H1 (cell line): ENCODE results near the gene TMEM89. TPM values are rescaled to one million over a fixed set of nuclear protein-coding genes. Genes with fewer than 3 reads are reported as not detected.

ENCODE experiments used
- CTCF ChIA-PET: fragments of 300-600 bp; sonication (Branson Sonifier 250); formaldehyde crosslinking; loops from one replicate; lab custom pipeline; 2021; ENCODE audit not compliant: partially characterized antibody; lab: Charles Lee
- POLR2A ChIA-PET: fragments of 300-600 bp; sonication (Branson Sonifier 250); formaldehyde crosslinking; loops from one replicate; lab custom pipeline; 2021; ENCODE audit warnings: inconsistent platforms; ENCODE audit not compliant: partially characterized antibody; lab: Charles Lee
- DNase-seq, 2 experiments: peaks; one replicate each; pipeline versions ENCODE4 v3.0.0 to v3.0.0-alpha.2; 2010 to 2022; ENCODE audit warnings: low spot score in 2 of 2, low read depth in 1 of 2, mixed read lengths in 1 of 2
- FAIRE-seq: peaks from 2 replicates; lab custom pipeline; 2011; peaks lifted over from hg19 to GRCh38; lab: Jason Lieb, UNC
- H2AFZ ChIP-seq: 2 replicates; pipeline ENCODE4 v1.8.1; 2012; ENCODE audit warnings: low read length, inconsistent platforms
- H2AK5ac ChIP-seq: 2 replicates; pipeline ENCODE4 v1.6.1; 2013; ENCODE audit warnings: low read depth, low read length
- H2BK120ac ChIP-seq: replicated peaks from 2 replicates; pipeline ENCODE3; 2013; ENCODE audit warnings: low read depth, low read length, inconsistent platforms
- H2BK12ac ChIP-seq: 2 replicates; pipeline ENCODE4 v1.6.1; 2013; ENCODE audit warnings: low read depth, low read length
- H2BK15ac ChIP-seq: 2 replicates; pipeline ENCODE4 v1.6.1; 2013; ENCODE audit warnings: low read length
- H2BK20ac ChIP-seq: 2 replicates; pipeline ENCODE4 v1.6.1; 2013; ENCODE audit warnings: low read length
- H2BK5ac ChIP-seq: 2 replicates; pipeline ENCODE4 v1.6.1; 2013; ENCODE audit warnings: low read depth, low read length
- H3K14ac ChIP-seq: 2 replicates; pipeline ENCODE4 v1.6.1; 2013; ENCODE audit warnings: inconsistent platforms; ENCODE audit not compliant: insufficient read length
- H3K18ac ChIP-seq: 2 replicates; pipeline ENCODE4 v1.6.1; 2013; ENCODE audit warnings: low read length; ENCODE audit errors: extremely low read depth
- H3K23ac ChIP-seq: 2 replicates; pipeline ENCODE4 v1.6.1; 2013; ENCODE audit warnings: inconsistent platforms; ENCODE audit not compliant: insufficient read length
- H3K23me2 ChIP-seq: 2 replicates; pipeline ENCODE4 v1.6.1; 2013; ENCODE audit warnings: low read depth, low read length
- H3K27ac ChIP-seq: 2 replicates; pipeline ENCODE4 v1.6.1; 2011; ENCODE audit warnings: low read depth, low read length, inconsistent platforms
- H3K27me3 ChIP-seq, 4 experiments: replicated peaks in 1 of 4; 1 replicate in 1 of 4; 2 replicates in 3 of 4; pipeline versions ENCODE4 v1.6.1 to v1.8.1; 2011 to 2013; ENCODE audit warnings: low read length in 3 of 4, mild to moderate bottlenecking in 3 of 4, inconsistent platforms in 2 of 4, mixed read lengths in 2 of 4, moderate library complexity in 1 of 4; ENCODE audit not compliant: control insufficient read depth in 3 of 4, insufficient read depth in 3 of 4; ENCODE audit errors: extremely low read depth in 1 of 4
- H3K36me3 ChIP-seq, 4 experiments: 2 replicates each; pipeline versions ENCODE4 v1.6.1 to v1.8.1; 2011 to 2013; ENCODE audit warnings: mild to moderate bottlenecking in 4 of 4, low read length in 3 of 4, moderate library complexity in 2 of 4, control low read depth in 1 of 4, inconsistent platforms in 1 of 4; ENCODE audit not compliant: insufficient read depth in 4 of 4, control insufficient read depth in 2 of 4
- H3K4ac ChIP-seq: replicated peaks from 2 replicates; pipeline ENCODE3; 2013; ENCODE audit warnings: low read length, low read depth, mixed read lengths, inconsistent platforms; ENCODE audit not compliant: insufficient read length
- H3K4me1 ChIP-seq, 4 experiments: replicated peaks in 1 of 4; 1 replicate in 1 of 4; 2 replicates in 3 of 4; pipeline versions ENCODE4 v1.6.1 to v1.8.1; 2011 to 2013; ENCODE audit warnings: low read length in 3 of 4, inconsistent platforms in 2 of 4, mixed read lengths in 1 of 4; ENCODE audit not compliant: insufficient read depth in 4 of 4, control insufficient read depth in 3 of 4
- H3K4me2 ChIP-seq, 2 experiments: 2 replicates each; pipeline versions ENCODE4 v1.6.1 to v1.8.1; 2011 to 2013; ENCODE audit warnings: low read depth in 2 of 2, low read length in 2 of 2, control low read depth in 1 of 2, inconsistent platforms in 1 of 2, mild to moderate bottlenecking in 1 of 2; ENCODE audit not compliant: insufficient read depth in 1 of 2
- H3K4me3 ChIP-seq, 4 experiments: fragments of 200-600, 300-600 bp in 1 of 4; sonication (generic), shearing (Covaris generic), sonication (Bioruptor Twin) in 1 of 4; 2 replicates each; pipeline versions ENCODE4 v1.5.1 to v1.8.1; 2011 to 2016; ENCODE audit warnings: low read length in 4 of 4, low read depth in 3 of 4, control low read depth in 2 of 4, inconsistent platforms in 2 of 4, mild to moderate bottlenecking in 2 of 4, mixed read lengths in 1 of 4, moderate library complexity in 1 of 4; ENCODE audit not compliant: insufficient read depth in 2 of 4; ENCODE audit errors: extremely low read depth in 1 of 4
- H3K56ac ChIP-seq: replicated peaks from 2 replicates; pipeline ENCODE3; 2013; ENCODE audit warnings: low read depth, mild to moderate bottlenecking, mixed read lengths, low read length, inconsistent platforms; ENCODE audit not compliant: insufficient read length
- H3K79me1 ChIP-seq: 2 replicates; pipeline ENCODE4 v1.6.1; 2013; ENCODE audit warnings: low read depth, low read length, control low read depth
- H3K79me2 ChIP-seq, 2 experiments: 2 replicates each; pipeline versions ENCODE4 v1.6.1 to v1.8.1; 2012 to 2013; ENCODE audit warnings: low read length in 2 of 2, mild to moderate bottlenecking in 2 of 2, inconsistent platforms in 1 of 2; ENCODE audit not compliant: insufficient read depth in 2 of 2, control insufficient read depth in 1 of 2
- H3K9ac ChIP-seq, 4 experiments: replicated peaks in 1 of 4; 1 replicate in 1 of 4; 2 replicates in 3 of 4; pipeline versions ENCODE4 v1.6.1 to v1.8.1; 2011 to 2013; ENCODE audit warnings: low read depth in 3 of 4, low read length in 3 of 4, control low read depth in 2 of 4, mild to moderate bottlenecking in 2 of 4, moderate library complexity in 2 of 4, inconsistent platforms in 1 of 4; ENCODE audit errors: extremely low read depth in 1 of 4
- H3K9me3 ChIP-seq, 2 experiments: 2 replicates each; pipeline versions ENCODE4 v1.6.1 to v1.8.1; 2012 to 2013; ENCODE audit warnings: mild to moderate bottlenecking in 2 of 2, moderate library complexity in 2 of 2, control low read depth in 1 of 2, inconsistent platforms in 1 of 2, low read depth in 1 of 2, low read length in 1 of 2, mixed read lengths in 1 of 2; ENCODE audit not compliant: insufficient read depth in 2 of 2
- H4K20me1 ChIP-seq, 2 experiments: replicated peaks in 1 of 2; 2 replicates each; pipeline versions ENCODE3 to v1.8.1; 2011 to 2013; ENCODE audit warnings: inconsistent platforms in 2 of 2, low read length in 2 of 2, mild to moderate bottlenecking in 1 of 2; ENCODE audit not compliant: insufficient read depth in 2 of 2, control insufficient read depth in 1 of 2
- H4K5ac ChIP-seq: 2 replicates; pipeline ENCODE4 v1.6.1; 2013; ENCODE audit warnings: low read length, low read depth, mixed read lengths, inconsistent platforms; ENCODE audit not compliant: insufficient read length
- H4K8ac ChIP-seq: 2 replicates; pipeline ENCODE4 v1.8.0; 2013; ENCODE audit warnings: mild to moderate bottlenecking, moderate library complexity, low read length, inconsistent platforms; ENCODE audit not compliant: insufficient read depth; ENCODE audit errors: extremely low read depth
- H4K91ac ChIP-seq: replicated peaks from 2 replicates; pipeline ENCODE3; 2013; ENCODE audit warnings: low read length, mixed read lengths, inconsistent platforms; ENCODE audit not compliant: insufficient read length
- ATF3 ChIP-seq: IDR thresholded peaks from 2 replicates; pipeline ENCODE4 v1.6.1; 2011; ENCODE audit warnings: low read depth, mild to moderate bottlenecking, low read length; ENCODE audit not compliant: insufficient read depth
- CBX5 ChIP-seq: fragments of 300-800, 300-1000 bp; sonication (generic); IDR thresholded peaks from 2 replicates; pipeline ENCODE4 v1.7.1; 2016; ENCODE audit warnings: antibody characterized with exemption, low read length, low read depth
- E2F6 ChIP-seq: IDR thresholded peaks from 2 replicates; pipeline ENCODE4 v1.6.1; 2012; ENCODE audit warnings: inconsistent platforms
- NRF1 ChIP-seq: IDR thresholded peaks from 2 replicates; pipeline ENCODE4 v1.6.1; 2011; ENCODE audit warnings: mild to moderate bottlenecking, low read depth, low read length, improper control_type of control experiment
- POLR2AphosphoS5 ChIP-seq: IDR thresholded peaks from 2 replicates; pipeline ENCODE4 v1.6.1; 2011; ENCODE audit warnings: low read depth, low read length
- SAP30 ChIP-seq: fragments of 300-600 bp; sonication (generic); IDR thresholded peaks from 2 replicates; pipeline ENCODE4 v1.7.1; 2012; ENCODE audit warnings: low read length, moderate library complexity, mild to moderate bottlenecking, inconsistent platforms; ENCODE audit not compliant: insufficient read depth, insufficient replicate concordance
- SIN3A ChIP-seq, 2 experiments: IDR thresholded peaks in 1 of 2; conservative IDR thresholded peaks in 1 of 2; 2 replicates each; pipeline ENCODE4 v1.6.1; 2011 to 2012; ENCODE audit warnings: low read length in 2 of 2, improper control_type of control experiment in 1 of 2, low read depth in 1 of 2, mild to moderate bottlenecking in 1 of 2
- SP1 ChIP-seq: IDR thresholded peaks from 2 replicates; pipeline ENCODE4 v1.6.1; 2011; ENCODE audit warnings: low read depth, low read length
- TAF1 ChIP-seq: IDR thresholded peaks from 2 replicates; pipeline ENCODE4 v1.6.1; 2011; ENCODE audit warnings: mild to moderate bottlenecking, low read depth, low read length
- USF2 ChIP-seq: IDR thresholded peaks from 2 replicates; pipeline ENCODE4 v1.6.1; 2011; ENCODE audit warnings: low read length, improper control_type of control experiment
- WGBS, 2 experiments: shearing (Covaris generic) in 1 of 2; methylation state at CpG; one replicate each; pipeline versions ENCODE4 v1.1.6 to v1.1.7; 2013 to 2015; ENCODE audit warnings: low lambda C conversion rate in 2 of 2, mixed read lengths in 2 of 2, inconsistent platforms in 1 of 2, low coverage in 1 of 2, missing lambda C conversion rate in 1 of 2; ENCODE audit not compliant: insufficient replicate concordance in 2 of 2, insufficient coverage in 1 of 2, insufficient read length in 1 of 2; ENCODE audit errors: extremely low coverage in 1 of 2, missing lambda C conversion rate in 1 of 2; 5-methylcytosine and 5-hydroxymethylcytosine counted together
- polyA plus RNA-seq, 7 experiments: library from polyadenylated mRNA; depleted of rRNA in 3 of 7; stranded (reverse) in 5 of 7; unstranded in 2 of 7; fragments of >200 nt in 5 of 7; fragments of 200-250 nt in 2 of 7; gene quantifications; 1 replicate in 5 of 7; 2 replicates in 1 of 7; 4 replicates in 1 of 7; pipeline versions ENCODE4 v1.2.1 to v1.2.3, GENCODE V29; 2011 to 2013; ENCODE audit warnings: missing spikeins in 2 of 7, mixed read lengths in 2 of 7
- total RNA-seq: library from RNA; stranded (reverse); fragmentation: NEBNext Ultra II Directional; extraction: Animal tissue kit (Norgen Biotek cat#: 25700); gene quantifications from 2 replicates; pipeline ENCODE4 v1.2.1, GENCODE V29; 2021

The TMEM89 gene
- total and polyA plus RNA-seq, 2 of the 8 experiments (the other 6 are each of a cell fraction or from before 2014, with no cell fraction given): not detected

- Histone ChIP-seq H3K4me2 (no peak overlapping the region), H4K20me1 (peaks cover 6 to 32% of the 10 kb centered on the region in 2 experiments), H2BK120ac (no peak overlapping the region), H3K14ac (no peak overlapping the region), H3K18ac (no peak overlapping the region), H3K9me3 (no peaks in the 10 kb centered on the region), H3K23me2 (peaks cover 2% of the 10 kb centered on the region; the same call in 1 of the 2 replicates), H3K36me3 (peaks cover 20 to 52% (median 34%) of the 10 kb centered on the region in 4 experiments), H2AFZ (no peak overlapping the region), H3K79me2 (peaks cover 0 to 9% of the 10 kb centered on the region in 2 experiments; a peak in 1 of 4 replicates), H3K4me3 (no peak overlapping the region), H3K4ac (no peak overlapping the region), H3K56ac (no peak overlapping the region), H4K5ac (no peak overlapping the region), H2AK5ac (no peak overlapping the region), H3K79me1 (peaks cover 7% of the 10 kb centered on the region), H2BK5ac (peak overlapping the region; percentile 56; the same call in 1 of the 2 replicates), H4K8ac (no peak overlapping the region), H3K27ac (no peak overlapping the region), H2BK20ac (no peak overlapping the region), H3K23ac (no peak overlapping the region), H3K4me1 (peaks cover 0 to 2% (median 0%) of the 10 kb centered on the region in 4 experiments; a peak in 2 of 7 replicates), H4K91ac (no peak overlapping the region), H3K9ac (no peak overlapping the region), H3K27me3 (no peaks in the 10 kb centered on the region; a peak in 1 of 7 replicates), H2BK15ac (no peak overlapping the region), H2BK12ac (no peak overlapping the region)
- DNase-seq: no peak
- FAIRE-seq: no peak
- ChIA-PET CTCF (interaction anchor here (0.7 to 1.6 kb wide), 2 partner anchors 55 to 72 kb away, joined by 4 read pairs; partner anchors contain the start of gene NCKIPSD), POLR2A (interaction anchor here (0.6 to 6.5 kb wide), 3 partner anchors 7 to 159 kb away, joined by 3 to 71 read pairs (median 3); partner anchors contain the start of gene TMEM89)
- WGBS, 2 experiments: 93% methylated on average over 12 of the region's 12 CpGs; no CpG with 5 or more reads in 1 of the 2 experiments
- TF ChIP-seq SP1 (no peak), SAP30 (no peak), SIN3A (conservative IDR thresholded peaks at IDR 0.05 in 1 of 2, IDR thresholded peaks at IDR 0.05 in 1 of 2; ENCODE audit: low read depth in 1 of 2, low read length in 2 of 2) (no peak), CBX5 (no peak), ATF3 (no peak), E2F6 (no peak), NRF1 (no peak), TAF1 (no peak), POLR2AphosphoS5 (no peak), USF2 (no peak)
These were observed 9.3 kb upstream of the TMEM89 start for GRCh38 chr3:48630833-48631232.
